Amygdala (tissue), 56 donors: ENCODE results near the gene SF3B3.
"Not testable (repeated sequence)": the region's sequence is repeated elsewhere in the genome, so short reads cannot be mapped to it uniquely, and the experiment has no call there.

Source experiments
- DNase-seq, 56 donors: peaks; one replicate each; lab custom pipeline; 2025; lab: John Stamatoyannopoulos, UW

The SF3B3 gene

DNA sequence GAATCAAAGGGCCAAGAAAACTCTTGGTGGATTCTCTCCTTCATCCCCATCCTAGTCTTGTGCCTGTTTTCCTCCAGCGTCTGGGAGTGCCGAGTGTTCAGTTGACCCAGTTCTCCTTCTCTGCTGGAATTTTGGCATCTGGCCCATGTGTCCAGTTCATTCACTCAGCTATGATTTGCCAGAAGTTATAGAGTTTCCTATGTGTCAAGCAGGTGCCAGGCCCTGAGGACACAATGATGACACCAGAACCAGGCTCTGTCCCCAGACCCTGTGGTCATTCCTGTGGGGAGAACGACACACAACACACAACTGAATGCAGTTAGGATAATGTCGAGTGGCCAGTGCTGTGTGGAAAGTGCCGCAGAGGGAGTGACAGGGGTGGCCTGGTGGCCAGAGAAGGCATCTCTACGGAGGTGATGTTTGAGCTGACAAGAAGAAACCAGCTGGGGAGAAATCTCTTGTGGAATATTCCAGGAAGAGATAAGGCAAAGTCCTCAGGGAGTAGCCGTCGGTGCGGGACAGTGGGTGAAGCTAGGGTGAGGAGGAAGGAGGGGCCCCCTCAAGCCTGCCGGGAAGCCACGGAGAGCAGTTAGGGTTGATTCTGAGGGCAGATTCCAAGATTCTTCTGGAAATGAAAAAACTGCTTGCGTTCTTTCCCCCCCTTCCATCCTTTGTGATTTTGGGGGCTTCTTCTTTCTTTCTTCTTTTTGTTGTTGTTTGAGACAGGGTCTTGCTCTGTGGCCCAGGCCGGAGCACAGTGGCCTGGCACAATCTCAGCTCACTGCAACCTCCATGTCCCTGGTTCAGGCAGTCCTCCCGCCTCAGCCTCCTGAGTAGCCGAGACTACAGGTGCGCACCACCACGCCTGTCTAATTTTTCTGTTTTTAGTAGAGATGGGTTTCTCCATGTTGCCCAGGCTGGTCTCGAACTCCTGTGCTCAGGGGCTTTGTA lies 86.9 kb downstream of the SF3B3 start:
- no peak for DNase-seq

DNA sequence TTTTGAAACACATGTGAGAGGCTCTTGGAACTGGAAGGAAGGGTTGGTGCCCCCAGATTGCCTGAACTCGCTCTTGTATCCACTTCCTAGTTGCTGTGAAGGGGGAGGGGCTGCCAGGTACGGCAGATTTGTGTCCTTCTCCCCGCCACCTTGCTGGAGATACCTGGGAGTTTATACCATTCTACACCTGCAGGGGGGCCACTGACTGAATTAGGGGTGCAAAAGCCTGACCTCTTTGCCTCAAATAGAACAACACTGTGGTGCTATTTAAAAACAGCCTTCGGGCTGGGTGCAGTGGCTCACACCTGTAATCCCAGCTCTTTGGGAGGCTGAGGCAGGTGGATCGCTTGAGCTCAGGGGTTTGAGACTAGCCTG lies 87.6 kb downstream of the SF3B3 start:
- no peak for DNase-seq

DNA sequence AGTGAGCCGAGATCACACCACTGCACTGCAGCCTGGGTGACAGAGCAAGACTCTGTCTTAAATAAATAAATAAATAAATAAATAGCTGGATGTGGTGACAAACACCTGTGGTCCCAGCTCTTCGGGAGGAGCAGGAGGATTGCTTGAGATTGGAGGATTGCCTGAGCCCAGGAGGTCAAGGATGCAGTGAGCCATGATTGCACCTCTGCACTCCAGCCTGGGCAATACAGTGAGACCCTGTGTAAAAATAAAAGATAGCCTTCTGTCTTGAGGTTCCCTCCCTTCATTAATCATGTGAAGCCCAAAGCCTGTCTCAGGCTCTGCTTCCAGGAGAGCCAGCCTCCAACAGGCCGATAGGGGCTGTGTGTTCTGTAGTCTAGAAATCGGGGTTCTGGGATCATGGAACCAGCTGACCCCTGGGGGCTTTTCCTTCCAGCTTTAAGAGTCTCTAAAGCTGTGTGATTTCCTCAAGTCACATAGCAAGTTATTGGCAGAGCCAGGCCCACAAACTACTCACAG lies 88.2 kb downstream of the SF3B3 start:
- no peak for DNase-seq

DNA sequence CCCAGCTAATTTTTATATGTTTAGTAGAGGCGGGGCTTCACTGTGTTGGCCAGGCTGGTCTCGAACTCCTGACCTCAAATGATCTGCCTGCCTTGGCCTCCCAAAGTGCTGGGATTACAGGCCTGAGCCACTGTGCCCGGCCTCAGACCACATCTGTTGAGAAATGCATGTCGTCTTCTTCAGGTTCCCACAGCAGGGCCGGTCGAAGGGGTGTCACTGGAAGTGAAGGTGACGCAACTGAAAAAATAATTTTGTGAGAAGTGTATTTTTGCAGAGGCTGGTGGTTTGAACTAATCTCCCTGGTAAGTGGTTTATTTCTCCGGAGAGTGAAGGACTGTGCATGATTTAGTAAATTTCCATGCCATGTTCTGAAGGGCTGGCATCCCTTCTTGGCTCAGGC lies 89.3 kb downstream of the SF3B3 start:
- no peak for DNase-seq

DNA sequence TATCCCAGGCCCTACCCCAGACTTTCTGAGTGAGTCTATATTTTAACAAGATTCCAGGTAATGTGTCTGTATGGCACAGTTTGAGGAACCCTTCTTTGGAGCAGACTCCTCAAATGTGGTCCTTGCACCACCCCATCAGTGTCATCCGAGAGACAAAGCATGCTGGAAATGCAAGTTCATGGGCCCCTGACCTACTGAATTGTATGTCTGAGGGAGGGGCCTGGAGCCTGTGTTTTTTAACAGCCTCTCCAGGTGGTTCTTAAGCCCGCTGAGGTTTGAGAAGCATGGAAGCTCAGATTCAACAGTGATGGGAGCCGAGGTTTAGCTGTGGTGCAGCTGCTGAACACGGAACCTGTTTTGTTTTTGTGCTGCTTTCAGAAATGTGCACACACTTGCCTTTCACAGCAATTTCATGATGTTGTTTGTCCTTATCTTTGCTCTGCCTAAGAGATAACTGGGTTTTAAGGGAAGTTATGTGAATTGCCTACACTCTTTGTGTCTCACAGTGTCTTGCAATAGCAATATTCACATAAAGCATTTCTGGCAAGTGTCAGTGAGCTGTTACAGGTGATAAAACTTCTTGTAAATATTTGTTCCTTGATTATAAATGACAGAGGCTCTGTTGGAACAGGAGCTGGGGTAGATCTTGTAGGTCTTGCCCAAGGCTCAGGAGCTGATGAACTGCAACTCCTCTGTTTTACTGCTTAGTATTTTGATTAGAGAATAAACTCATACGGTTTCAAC lies 90.8 kb downstream of the SF3B3 start:
- no peak for DNase-seq

DNA sequence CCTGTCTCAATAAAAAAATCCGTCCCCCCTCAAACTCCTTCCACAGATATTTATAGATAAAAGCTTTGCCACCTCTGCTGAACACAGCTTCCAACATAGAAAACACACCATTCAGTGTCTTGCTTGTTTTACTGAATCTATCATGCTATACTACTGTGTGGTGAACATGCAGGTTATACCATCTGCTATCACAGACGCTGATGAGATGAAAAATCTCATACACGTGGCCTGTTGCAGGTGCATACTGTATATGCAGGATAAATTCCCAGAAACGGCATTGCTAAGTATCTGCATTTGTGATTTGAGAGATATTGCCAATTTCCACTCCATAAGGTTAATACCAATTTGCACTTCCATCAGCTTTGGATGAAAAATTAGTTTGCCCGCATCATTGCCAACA lies 92.3 kb downstream of the SF3B3 start:
- no peak for DNase-seq

DNA sequence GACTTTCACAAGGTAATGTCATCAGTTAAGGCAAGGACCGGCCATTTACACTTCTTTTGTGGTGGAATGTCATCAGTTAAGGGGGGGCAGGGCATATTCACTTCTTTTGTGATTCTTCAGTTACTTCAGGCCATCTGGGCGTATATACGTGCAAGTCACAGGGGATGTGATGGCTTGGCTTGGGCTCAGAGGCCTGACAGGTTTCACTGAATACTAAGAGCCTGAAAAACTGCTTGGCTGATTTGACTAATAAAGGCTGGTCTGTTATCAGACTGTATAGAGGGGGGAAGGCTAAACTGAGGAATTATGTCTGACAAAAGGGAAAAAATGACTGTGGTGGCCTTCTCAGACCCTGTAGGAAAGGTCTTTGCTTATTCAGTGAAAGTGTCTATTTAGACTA lies 98.2 kb downstream of the SF3B3 start:
- not testable (repeated sequence) for DNase-seq
